Activated CD4-positive, alpha-beta T cell treated with anti-CD3 and anti-CD28 coated beads for 4 hours (primary cell): Measurements from ENCODE around the gene DNAH11.

Experiments
- DNase-seq, 2 donors: peaks; one replicate each; pipeline ENCODE4 v3.0.0-alpha.2; 2020

The DNAH11 gene

DNA sequence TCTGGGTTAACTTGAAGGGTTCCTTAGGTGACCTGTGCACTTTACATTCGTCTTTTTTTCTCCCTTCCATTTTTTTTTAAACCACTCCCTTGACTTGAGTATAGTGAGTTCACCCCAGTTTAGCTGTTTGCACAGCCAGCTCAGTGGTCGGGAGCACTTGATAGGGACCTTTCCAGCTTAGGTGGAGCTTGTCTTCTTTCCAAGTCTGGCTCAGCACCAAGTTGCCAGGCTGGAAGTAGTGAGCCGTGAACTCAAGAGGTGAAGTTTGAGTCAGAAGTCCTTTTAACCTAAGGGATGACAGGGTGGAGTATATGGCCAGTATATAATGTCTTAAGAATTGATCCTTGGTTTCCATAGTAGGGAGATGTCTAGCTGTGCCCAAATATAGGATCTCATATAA is 7.2 kb downstream of the DNAH11 start:
- DNase-seq: no peak

DNA sequence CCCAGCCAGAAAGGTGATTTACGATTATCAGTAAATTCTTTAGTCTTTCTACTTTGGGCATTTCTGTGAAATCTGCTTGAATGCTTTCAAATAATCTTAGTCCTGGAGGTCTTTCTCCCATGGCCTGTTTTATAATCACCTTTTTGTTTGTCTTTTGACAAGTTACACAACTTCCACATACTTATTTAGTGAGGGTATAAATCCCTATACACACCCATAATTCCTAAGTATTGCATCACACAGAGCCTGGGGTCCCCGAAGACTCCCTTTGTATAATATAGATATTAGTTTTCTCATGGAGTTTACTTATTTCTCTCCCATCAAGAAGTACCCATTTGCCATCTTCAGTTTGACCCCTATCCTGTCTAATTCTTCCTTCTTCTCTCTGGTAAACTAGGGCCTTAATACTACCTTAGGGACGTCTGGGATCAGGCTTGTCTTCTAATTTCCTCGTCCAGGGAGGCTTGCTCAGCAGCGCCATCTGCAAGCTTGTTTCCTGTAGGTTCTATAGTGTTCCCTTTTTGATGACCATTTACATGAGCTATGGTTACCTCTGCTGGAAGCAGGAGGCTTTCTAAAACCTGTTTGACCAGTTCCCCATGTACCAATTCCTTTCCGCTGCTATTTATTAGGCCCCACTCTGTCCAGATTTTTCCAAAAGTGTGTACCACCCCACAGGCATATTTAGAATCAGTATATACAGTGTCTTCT is 8.1 kb downstream of the DNAH11 start:
- DNase-seq: no peak

DNA sequence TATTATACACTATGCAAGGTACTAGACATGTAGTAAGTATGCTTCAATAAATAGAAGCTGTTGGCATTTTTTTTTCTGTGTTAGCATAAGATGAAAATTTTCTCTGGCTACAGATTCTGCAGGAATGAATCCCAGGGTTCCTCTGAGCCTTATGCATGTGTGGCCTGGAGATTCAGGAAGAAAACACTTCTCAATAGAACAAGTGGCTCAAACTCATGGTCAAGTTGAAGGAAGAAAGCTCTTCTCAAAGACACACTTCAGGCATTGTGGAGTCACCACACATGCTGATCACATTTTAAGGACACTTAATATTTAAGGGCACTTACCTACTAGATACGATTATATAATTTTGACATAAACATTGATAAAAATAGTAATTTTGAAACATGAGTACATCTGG is 19.5 kb downstream of the DNAH11 start:
- DNase-seq: no peak

DNA sequence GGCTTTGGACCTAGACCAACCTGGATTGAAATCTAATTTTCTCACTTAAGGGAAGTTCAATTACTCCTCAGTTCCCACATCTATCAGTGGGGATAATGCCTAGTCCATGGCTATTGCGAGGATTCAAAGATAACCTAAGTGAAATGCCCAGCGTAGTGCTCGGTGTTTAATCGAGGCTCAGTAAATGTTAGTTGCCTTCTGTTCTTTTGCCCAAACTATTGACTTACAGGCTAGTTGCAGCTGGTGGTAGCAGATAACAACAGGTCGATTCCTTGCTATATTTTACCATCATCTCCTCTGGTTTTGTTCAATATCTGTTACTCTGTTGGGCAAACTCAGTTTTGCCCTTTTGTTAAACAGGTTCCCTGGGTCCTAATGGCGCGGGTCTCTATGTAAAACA is 22.8 kb downstream of the DNAH11 start:
- DNase-seq: no peak

DNA sequence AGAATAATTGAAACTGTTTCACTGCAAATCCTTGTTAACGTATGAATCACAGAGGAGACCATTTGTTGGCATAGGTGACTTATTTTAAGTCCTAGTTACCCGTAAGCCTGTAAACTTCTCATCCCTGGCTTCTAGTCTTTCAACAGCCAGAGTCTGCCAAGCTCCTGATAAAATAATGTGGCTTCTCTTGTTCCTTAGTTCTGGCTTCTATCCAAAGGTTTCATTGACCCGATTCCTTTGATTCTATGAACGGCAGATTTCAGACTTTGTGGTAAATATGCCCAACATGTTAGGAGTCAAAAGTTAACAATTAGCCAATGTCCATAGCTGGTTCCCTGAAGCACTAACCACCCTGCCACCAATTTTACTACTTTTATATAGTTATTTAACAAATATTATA is 23.3 kb downstream of the DNAH11 start:
- DNase-seq: no peak

DNA sequence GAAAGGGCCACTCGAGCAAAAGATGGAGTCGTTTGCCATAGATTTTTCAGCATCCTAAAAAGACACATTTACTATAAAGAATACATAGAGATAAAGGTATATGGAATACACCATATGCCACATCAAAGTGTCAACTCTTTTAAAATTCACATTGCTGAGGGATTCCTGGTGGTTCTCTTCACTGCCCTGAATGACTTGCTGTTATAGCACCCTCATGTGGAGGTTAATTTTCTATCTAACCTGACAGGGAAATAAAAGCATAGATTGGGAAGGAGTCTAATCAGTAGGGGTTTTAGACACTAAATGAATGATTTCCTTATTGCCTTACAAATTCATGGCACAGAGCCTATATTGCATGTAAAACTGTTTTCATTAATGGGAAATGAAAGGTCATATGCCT is 25.9 kb downstream of the DNAH11 start:
- DNase-seq: no peak

DNA sequence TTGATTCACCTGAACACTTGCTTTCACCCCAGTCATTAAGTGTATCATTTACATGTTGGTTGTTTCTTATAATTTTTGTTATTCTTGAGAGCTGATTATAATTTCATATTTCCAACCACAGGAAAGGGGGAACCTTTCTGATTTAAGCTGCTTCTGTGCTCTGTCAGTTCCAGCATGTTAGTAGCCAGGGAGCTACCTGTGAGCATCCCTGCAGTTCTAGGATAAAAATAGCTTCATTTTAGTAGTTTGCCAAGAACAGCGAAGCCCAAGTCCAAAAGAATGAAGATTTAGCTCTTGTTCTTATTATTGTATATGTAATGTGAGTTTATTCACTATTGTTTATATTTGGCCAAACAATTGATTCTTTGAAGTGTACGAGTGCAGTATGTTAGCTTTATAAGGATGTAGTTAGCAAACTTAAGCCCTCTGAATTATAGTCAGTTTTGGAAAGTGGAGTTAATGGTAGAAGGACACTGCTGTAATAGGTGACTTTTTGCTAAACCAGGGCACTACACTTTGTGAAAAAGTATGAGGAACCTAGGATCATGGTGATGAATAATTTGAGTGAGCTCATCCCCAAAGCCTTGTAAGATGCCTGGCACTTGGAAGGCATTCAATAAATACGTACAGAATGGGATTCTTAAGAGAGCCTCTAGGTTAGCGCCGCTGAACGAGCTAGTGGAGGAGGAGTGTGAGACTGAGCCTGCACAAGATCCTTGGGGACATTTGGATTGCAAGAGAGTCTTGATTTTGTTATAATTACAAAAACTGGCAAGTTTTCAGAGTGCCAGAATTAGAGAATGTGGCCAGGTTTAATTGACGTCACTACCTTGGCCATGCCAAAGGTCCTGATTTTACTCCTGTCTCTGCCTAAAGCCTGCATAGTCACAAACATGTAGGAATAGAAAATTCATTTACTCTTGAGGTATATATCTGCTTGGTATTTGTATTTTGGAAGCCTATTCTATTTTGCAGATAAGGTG is 29.8 kb downstream of the DNAH11 start:
- no peak for DNase-seq

DNA sequence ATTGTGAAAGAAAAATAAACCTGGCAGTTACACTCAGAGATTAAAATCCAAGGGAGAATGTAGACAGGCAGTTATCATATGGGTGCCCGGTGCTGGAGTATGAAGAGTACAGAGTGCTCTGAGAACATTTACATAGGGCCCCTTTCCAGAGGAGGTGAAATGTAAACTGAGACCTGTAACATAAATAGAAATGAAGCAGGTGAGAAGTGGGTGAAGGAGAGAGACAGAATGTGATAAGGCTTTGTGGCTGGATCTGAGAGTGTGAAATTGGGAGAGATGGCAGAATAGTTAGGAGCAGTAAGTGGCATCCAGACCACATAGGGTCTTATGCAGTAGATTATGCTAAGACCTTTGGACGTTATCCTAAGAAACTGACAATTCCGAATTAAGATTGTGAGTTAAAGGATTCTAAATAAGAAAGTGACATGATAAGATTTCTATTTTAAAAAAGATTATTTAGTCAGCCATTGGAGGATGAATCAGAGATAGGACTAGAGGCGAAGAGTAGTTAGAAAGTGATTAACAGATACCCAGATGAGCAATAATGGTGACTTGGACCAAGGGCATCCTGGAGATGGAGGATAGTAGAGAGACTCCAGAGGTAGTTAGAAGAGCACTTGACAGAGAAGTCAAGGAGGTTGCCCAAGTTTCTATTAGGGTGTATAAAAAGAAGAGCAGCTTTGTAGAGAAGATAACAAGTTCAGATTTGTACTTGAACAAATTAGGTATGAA is 36.7 kb downstream of the DNAH11 start:
- no peak for DNase-seq

DNA sequence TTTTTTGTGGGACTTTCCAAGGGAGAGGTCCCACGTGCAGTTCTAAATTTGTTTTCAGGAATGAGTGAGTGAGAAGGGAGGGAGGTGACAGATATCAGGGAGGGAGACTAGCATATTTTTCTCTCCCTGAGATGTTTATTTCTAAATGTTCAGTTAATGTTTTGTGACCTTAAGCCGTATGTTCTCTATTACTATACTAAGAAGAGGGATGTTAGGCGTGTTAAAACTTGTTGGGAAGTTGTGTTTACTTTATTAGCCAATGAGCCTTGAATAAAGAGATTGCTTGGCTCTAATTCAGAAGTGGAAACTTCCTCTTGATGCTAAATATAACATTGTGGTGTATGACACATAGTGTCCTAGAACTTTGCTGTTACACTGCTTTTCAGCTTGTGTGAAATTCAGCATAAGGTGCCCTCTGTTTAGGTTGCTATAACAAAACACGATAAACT is 37.3 kb downstream of the DNAH11 start:
- DNase-seq: no peak

DNA sequence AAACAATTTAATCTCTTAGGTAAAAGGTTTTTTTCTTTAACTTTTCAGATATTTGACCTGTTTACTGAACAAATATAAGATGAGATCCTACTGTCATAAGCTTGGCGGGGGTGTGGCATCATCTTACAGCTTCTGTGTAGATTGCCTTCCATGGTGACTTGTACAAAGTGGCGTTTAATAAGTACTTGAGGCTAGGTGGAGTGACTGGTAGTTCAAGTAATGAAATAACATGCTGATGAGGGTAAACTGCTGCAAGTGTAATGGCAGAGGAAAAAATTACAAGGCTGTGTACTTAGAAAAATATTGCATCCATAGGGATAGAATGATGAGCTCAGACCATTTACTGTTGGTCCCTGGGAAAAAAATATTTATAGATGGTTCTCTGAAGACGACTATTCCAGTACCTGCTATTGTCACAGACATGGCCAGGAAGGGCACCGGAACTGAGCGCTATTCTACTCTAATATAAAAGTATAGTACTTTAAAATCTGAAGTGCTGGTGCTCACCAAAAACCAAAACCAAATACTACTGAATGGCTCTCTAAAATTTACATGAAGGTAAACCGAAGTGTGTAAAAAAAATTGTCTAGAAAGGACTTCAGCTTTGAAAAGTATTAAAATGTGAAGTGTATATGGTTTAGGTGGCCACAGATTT is 42.4 kb downstream of the DNAH11 start:
- no peak for DNase-seq

DNA sequence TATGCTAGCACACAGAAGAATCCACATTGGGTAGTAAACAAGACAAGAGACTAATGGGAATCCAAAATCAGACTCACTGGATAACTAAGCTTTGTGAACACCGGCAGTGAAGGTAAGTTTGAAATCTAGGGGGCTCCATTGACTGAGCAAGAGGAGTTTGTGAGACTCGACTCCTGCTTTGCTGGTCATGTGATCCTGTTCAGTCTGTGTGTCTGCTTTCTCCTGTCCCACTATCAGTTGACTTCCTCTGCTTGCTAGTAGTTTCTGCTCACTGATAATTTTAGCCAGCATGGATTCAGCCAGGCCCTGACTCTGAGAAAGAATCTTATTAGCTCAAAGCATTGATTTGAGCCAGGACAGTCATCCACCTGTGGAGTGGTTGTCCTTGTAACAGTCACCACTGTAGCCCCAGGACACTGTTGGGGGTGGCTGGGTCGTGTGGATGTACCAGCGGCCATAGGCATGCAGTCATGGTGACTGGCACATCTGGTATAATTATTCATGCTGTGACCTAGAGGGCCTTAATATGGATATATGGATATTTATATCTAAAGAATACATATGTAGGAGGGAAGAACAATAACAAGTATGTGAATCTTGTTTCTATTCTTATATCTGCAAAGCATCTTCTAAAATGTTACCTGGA is 44.4 kb downstream of the DNAH11 start:
- DNase-seq: no peak

DNA sequence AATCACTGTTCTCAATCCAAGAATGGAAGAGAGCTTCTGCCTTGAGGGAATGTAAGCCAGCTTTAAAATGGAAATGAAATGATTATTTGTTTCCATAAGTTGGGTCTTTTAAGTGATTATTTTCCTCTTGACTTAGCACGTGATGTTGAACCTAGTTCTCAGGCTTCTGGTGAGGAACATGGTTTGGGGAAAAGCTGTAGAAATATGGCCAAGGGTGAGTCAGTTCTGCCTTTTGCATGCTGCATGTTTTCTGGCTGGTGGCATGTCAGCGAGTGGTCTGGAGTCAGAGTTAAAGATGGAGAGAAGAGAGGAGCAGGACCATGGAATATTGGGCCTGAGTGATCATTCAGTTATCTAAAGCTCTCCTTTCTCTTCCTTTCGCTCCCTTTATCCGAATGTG is 54.0 kb downstream of the DNAH11 start:
- DNase-seq: no peak

DNA sequence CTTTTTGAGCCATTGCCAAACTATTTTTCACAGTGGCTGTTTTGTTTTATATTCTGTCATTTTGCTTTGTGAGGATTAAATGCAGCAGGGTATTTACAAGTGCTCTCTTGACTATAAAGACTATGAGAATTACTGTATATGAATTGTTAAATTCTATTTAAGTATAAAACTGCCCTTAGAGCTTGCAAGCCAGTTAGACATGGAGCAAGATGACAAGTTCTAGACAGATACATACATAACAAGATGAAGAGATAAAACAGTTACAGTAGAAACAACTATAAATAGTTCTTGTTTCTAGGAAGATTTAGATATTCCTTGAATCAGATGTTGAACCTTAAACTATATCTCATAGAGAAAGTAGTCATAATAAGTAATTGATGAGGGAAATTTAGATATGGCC is 60.6 kb downstream of the DNAH11 start:
- no peak for DNase-seq

DNA sequence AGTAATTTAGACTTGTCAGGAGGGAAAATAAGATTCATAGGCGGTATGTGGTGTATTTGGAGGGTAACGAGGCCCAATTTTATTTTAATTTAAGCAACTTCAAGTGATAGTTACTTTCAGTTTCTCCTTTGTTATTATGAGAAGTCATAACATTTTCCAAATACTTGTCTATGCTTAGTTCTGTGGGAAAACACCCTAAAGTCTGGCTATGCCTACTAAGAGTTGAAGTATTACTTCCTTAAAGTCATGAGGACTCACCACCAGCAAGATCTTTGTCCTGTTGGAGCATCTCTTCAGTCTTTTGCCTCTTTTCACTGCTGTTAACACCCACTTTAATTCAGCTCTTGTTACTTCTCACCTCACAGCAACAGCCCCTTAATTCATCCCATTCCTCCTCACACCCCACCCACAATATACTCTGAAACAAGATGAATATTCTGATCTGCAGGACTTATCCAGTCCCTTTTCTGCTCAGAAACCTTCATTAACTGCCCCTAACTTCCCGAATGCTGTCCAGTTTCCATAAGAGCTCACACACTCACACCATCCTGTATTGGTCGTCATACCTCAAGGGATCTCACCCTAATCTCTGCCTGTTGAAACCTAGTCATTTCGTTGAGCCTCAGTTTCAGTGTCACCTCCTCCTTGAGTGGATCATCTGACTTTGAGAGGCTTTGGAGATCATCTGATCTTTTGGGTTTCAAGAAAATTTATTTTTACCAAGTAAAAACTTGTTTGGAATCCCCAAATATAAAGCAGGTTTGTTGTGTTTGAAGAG is 61.3 kb downstream of the DNAH11 start:
- DNase-seq: no peak

DNA sequence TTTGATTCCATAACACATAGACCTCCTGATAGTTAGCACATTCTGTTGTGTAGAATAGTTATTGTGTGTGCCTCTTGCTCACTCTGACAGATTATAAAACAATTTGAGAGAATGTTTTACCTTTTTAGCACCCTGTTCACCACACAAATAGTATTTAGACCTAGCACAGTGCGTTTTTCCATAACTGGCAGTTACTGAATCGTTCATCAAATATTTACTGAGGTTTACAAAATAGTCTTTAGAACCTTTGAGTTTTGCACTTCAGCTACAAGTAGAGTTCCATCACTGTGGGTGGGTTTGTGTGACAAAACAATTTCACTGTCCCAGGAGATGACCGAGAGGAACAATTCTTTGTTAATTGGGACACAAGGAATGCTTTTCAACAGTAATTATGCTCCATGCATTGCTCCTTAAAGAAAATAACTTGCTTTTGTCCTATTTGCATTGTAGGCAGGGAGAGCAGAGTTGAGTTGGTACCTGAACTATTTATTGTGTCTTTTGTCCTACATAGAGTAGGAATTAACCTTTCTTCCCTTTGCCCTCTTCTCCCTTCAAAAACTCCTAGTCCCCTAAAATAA is 62.3 kb downstream of the DNAH11 start:
- no peak for DNase-seq

DNA sequence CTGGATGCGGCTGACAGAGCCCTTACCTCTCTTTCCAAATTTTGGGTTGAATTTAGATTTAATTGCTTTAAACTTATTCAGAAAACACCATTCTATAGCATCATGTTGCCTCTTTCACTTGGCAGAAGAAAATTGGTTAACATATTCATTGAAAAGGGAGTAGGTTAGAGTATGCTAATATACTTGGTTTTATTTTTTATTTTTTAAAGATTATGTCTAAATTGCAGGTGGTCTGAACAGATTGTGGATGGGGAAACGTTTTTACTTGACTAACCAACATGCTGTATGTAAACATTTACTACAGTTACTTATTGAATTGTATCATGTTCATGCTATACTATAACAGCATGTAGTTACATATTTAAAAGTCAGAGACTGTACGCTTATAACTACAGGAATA is 65.6 kb downstream of the DNAH11 start:
- no peak for DNase-seq

DNA sequence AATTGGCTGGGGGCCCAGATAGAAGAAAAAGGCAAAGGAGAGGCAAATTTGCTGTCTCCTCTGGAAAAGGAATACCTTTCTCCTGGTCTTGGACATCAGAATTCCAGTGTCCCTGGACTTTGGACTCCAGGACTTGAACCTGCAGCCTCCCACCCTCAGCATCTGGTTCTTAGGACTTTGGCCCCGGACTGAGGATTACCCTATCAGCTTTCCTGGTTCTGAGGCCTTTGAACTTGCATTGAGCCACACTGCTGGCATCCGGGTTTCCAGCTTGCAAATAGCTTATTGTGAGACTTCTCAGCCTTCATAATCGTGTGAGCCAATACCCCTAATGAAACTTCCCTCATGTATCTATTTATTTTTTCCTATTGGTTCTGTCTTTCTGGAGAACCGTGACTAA is 68.3 kb downstream of the DNAH11 start:
- DNase-seq: no peak

DNA sequence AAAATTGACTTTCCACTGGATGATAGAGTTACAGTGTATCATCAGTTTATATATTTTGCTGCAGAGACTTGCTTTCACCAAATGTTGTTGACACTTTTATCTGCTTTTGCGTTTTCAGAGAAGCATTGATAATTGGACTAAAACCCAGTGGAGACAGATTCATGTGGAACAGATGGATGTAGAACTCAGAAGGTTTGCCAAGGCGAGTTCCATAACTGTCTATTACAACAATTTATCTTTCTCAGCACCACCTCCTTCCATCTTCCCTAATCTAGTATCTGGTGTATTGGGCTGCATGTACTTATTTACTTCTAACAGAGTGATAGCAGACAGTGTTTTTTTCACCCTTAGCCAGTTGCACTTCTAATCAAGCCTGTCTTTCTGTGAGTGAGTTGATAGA is 73.3 kb downstream of the DNAH11 start:
- no peak for DNase-seq

DNA sequence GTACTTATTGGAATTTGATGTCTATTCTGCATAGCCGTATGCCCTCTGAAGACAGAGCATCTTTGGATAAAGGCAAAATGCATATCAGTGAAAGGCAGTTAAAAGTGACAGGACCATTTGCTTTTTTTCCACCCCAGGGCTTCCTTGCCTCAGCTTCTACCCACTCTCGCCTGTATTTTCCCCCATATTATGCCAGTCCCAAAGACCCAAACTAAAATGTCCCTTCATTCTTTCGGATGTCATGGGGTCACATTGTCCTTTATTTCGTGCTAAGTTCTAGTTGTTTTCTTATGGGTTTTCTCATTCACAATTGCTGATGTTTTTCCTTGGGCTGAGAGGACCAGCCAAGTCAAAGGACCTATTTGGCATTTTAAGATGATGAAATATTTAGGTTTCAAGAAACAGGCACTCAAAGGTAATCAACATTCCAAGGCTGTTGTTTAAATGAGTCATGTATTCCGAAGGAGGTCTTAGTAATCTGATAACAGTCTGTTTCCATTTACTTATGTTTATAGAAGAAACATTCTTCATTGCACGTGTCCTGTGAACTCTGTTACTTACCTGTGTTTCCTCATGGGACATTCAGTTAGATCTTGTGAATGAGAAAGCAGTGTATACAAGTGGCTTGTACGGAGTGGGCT is 74.1 kb downstream of the DNAH11 start:
- no peak for DNase-seq

DNA sequence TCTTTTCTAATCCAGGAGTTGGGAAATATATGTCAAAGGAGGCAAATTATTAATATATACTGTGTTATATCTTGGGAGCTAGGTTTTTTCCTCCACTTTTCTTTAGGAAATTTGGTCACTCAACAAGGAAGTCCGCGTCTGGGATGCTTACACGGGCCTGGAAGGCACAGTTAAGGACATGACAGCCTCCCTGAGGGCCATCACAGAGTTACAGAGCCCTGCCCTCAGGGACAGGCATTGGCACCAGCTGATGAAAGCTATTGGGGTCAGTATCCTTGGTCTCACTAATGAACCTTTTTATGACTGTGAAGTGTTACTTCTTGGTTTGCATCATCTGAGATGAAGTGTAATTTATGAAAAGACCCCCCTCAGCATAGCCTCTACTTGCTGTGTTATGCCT is 74.7 kb downstream of the DNAH11 start:
- no peak for DNase-seq

DNA sequence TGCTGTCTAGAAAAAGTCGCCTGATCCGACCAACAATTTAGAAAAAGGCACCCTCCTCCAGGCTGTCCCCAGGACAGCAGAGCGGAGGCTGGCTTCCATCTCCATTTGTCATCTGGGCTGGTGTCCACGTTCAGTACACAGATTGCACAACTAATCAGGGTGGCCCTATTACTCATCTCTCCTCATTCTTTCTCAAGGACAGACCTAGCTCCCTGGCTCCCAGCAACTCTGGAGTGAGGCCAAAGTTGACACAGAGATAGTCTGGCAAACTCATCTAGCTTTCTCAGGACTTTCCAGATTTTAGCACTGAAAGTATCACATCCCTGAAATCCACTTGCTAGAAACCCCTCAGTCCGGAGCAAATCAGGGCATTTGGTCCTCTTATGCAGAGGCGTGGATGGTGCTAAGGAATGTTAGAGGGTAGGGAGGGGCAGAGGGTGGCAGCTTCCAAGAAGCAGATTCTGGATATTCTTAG is 75.1 kb downstream of the DNAH11 start:
- DNase-seq: no peak
